Osteoblast (primary cell): ENCODE measurements around the gene SERPINA9. TPM values are rescaled to one million over a fixed set of nuclear protein-coding genes. Genes with fewer than 3 reads are reported as not detected.

Experiments used
- DNase-seq: peaks from one replicate; pipeline ENCODE4 v3.0.0; 2011; ENCODE audit warnings: low spot score, mixed read lengths; ENCODE audit not compliant: insufficient read length; ENCODE audit errors: missing footprints
- H2AFZ ChIP-seq: 2 replicates; pipeline ENCODE4 v1.6.0; 2011; ENCODE audit warnings: mild to moderate bottlenecking, low read length
- H3K27ac ChIP-seq: 2 replicates; pipeline ENCODE4 v1.5.1; 2011; ENCODE audit warnings: mild to moderate bottlenecking, low read depth, low read length, moderate library complexity
- H3K27me3 ChIP-seq: 2 replicates; pipeline ENCODE4 v1.6.0; 2012; ENCODE audit warnings: mild to moderate bottlenecking, control low read depth, inconsistent platforms, low read length, moderate library complexity; ENCODE audit not compliant: insufficient read depth
- H3K36me3 ChIP-seq: 2 replicates; pipeline ENCODE4 v1.5.1; 2011; ENCODE audit warnings: mild to moderate bottlenecking, low read length, control low read depth, moderate library complexity; ENCODE audit not compliant: insufficient read depth
- H3K4me1 ChIP-seq: 2 replicates; pipeline ENCODE4 v1.5.1; 2011; ENCODE audit warnings: mild to moderate bottlenecking, low read length, control low read depth, moderate library complexity; ENCODE audit not compliant: insufficient read depth
- H3K4me2 ChIP-seq: 2 replicates; pipeline ENCODE4 v1.6.0; 2011; ENCODE audit warnings: mild to moderate bottlenecking, low read length; ENCODE audit not compliant: insufficient read depth
- H3K4me3 ChIP-seq: fragments of 200-600 bp; sonication (generic); 3 replicates; pipeline ENCODE4 v1.5.1; 2012; ENCODE audit warnings: mild to moderate bottlenecking, low read length, inconsistent platforms; ENCODE audit not compliant: insufficient read depth
- H3K79me2 ChIP-seq: 2 replicates; pipeline ENCODE4 v1.6.0; 2012; ENCODE audit warnings: mild to moderate bottlenecking, low read length, control low read depth, inconsistent platforms; ENCODE audit not compliant: insufficient read depth
- H3K9me3 ChIP-seq: 2 replicates; pipeline ENCODE4 v1.5.1; 2011; ENCODE audit warnings: low read depth, low read length, control low read depth
- H4K20me1 ChIP-seq: 2 replicates; pipeline ENCODE4 v1.6.0; 2012; ENCODE audit warnings: mild to moderate bottlenecking, low read length, control low read depth; ENCODE audit not compliant: insufficient read depth
- CTCF ChIP-seq: IDR thresholded peaks from 2 replicates; pipeline ENCODE4 v1.5.1; 2011; ENCODE audit warnings: mild to moderate bottlenecking, low read depth, low read length, moderate library complexity; ENCODE audit errors: extremely low read depth
- total RNA-seq: library from RNA; depleted of rRNA; stranded (reverse); fragments of >200 nt; gene quantifications from 2 replicates; pipeline ENCODE4 v1.2.3, GENCODE V29; 2012

The SERPINA9 gene
- total RNA-seq, 1 donor = under 0.01 TPM

GRCh38 chr14:94499673-94500072, 23.7 kb upstream of the SERPINA9 start:
- Histone ChIP-seq H3K27ac (no peak overlapping the region), H3K4me3 (no peak overlapping the region), H4K20me1 (no peaks in the 10 kb centered on the region), H3K27me3 (peaks cover 5% of the 10 kb centered on the region), H3K9me3 (no peaks in the 10 kb centered on the region), H3K79me2 (no peaks in the 10 kb centered on the region), H3K4me1 (no peaks in the 10 kb centered on the region), H3K4me2 (no peak overlapping the region), H2AFZ (no peak overlapping the region), H3K36me3 (no peaks in the 10 kb centered on the region)
- TF ChIP-seq CTCF = no peak
- DNase-seq = no peak

GRCh38 chr14:94498215-94498614, 22.2 kb upstream of the SERPINA9 start:
- TF ChIP-seq CTCF = no peak
- Histone ChIP-seq H3K9me3 (no peaks in the 10 kb centered on the region), H3K79me2 (no peaks in the 10 kb centered on the region), H3K27me3 (peaks cover 5% of the 10 kb centered on the region), H3K36me3 (no peaks in the 10 kb centered on the region), H3K4me3 (no peak overlapping the region), H4K20me1 (no peaks in the 10 kb centered on the region), H3K4me2 (no peak overlapping the region), H3K27ac (no peak overlapping the region), H3K4me1 (no peaks in the 10 kb centered on the region), H2AFZ (no peak overlapping the region)
- DNase-seq = no peak

- Histone ChIP-seq H3K27me3 (no peaks in the 10 kb centered on the region), H3K27ac (no peak overlapping the region), H3K36me3 (no peaks in the 10 kb centered on the region), H3K9me3 (no peaks in the 10 kb centered on the region), H2AFZ (no peak overlapping the region), H3K4me1 (peaks cover 9% of the 10 kb centered on the region), H3K4me2 (no peak overlapping the region), H3K4me3 (no peak overlapping the region), H3K79me2 (no peaks in the 10 kb centered on the region), H4K20me1 (no peaks in the 10 kb centered on the region)
- no peak for TF ChIP-seq CTCF
- no peak for DNase-seq
Measured at GRCh38 chr14:94494085-94494484, 18.1 kb upstream of the SERPINA9 start.

- peaks cover 13% of the 10 kb centered on the region for H3K4me1 ChIP-seq
- peak overlapping the region; percentile 69 for H2AFZ ChIP-seq
- H3K27ac ChIP-seq = no peak overlapping the region
- no peaks in the 10 kb centered on the region for H3K9me3 ChIP-seq
- peak overlapping the region; percentile 1 for H3K4me2 ChIP-seq
- no peaks in the 10 kb centered on the region for H3K27me3 ChIP-seq
- DNase-seq = no peak
- TF ChIP-seq CTCF = no peak
- H4K20me1 ChIP-seq = no peaks in the 10 kb centered on the region
- H3K4me3 ChIP-seq = no peak overlapping the region
- no peaks in the 10 kb centered on the region for H3K36me3 ChIP-seq
- no peaks in the 10 kb centered on the region for H3K79me2 ChIP-seq
Measured at GRCh38 chr14:94491511-94491910, 15.5 kb upstream of the SERPINA9 start.
